ENCODE results near the gene PKHD1.
"Not testable (repeated sequence)": the region's sequence is repeated elsewhere in the genome, so short reads cannot be mapped to it uniquely, and the experiment has no call there.

Gene PKHD1

DNA sequence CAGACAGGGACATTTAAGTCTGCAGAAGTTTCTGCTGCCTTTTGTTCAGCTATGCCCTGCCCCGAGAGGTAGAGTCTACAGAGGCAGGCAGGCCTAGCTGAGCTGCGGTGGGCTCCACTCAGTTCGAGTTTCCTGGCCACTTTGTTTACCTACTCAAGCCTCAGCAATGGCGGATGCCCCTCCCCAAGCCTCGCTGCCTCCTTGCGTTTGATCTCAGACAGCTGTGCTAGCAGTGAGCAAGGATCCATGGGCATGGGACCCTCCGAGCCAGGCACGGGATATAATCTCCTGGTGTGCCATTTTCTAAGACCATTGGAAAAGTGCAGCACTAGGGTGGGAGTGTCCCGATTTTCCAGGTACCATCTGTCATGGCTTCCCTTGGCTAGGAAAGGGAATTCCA, 164.9 kb downstream of the PKHD1 start:
- DNase-seq, result not testable (repeated sequence)

DNA sequence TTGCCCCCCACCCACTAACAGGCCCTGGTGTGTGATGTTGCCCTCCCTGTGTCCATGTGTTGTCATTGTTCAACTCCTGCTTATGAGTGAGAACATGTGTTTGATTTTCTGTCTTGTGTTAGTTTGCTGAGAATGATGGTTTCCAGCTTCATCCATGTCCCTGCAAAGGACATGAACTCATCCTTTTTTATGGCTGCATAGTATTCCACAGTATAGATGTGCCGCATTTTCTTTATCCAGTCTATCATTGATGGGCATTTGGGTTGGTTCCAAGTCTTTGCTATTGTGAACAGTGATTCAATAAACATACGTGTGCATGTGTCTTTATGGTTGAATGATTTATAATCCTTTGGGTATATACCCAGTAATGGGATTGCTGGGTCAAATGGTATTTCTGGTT, 169.1 kb downstream of the PKHD1 start:
- DNase-seq, result not testable (repeated sequence)

DNA sequence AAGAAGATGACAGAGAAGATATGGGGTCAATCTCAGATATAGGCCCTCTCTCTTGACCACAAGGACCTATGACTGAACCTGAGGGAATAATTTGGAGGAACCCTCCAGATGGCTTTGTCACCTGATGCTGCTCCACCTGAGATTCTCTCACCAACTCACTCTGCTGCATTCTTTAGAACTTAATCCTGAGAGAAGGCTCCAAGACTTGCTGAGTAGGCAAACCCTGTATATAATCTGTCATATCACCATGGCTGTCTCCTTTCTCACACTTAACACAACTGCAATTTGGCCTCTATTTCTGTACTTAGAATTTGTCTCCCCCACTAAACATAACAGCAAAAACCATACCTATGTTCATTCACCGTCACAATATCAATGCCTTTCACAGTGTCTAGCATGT, 172.3 kb downstream of the PKHD1 start:
- no peak for DNase-seq

DNA sequence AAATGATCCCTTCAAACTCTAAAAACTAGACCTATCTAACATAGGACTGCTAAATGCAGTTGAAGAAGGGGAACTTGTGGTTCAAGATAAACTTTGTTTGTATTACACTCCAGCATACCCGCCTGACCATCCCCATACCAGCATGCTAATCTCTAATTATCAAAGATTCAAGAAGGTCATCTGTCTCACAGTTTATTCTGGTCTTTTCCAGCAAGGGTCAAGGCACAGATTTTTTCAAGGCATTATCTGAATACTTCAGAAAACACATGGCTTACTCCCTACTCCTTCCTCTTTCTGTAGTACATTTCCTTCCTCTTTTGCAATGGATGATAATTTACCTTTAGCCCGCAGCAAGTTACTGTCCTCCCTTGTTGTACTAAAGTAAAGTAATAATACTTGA, 174.1 kb downstream of the PKHD1 start:
- no peak for DNase-seq

DNA sequence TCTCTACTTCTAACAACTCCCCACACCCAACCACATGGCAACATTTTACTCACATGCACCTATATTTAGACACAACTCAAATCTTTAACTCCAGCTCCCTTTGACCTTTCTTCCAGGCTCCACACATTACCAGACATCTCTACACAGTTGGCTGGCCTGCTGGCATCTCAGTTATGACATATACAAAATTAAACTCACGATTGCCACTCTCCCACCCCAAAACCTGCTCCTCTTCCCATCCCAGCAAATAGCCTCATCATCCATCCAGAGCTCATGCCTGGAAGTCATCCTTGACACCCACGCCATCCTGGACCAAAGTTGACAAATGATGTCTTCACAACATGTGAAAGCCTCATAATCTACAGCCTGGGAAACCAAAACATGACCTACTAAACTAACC, 176.6 kb downstream of the PKHD1 start:
- DNase-seq, result no peak

DNA sequence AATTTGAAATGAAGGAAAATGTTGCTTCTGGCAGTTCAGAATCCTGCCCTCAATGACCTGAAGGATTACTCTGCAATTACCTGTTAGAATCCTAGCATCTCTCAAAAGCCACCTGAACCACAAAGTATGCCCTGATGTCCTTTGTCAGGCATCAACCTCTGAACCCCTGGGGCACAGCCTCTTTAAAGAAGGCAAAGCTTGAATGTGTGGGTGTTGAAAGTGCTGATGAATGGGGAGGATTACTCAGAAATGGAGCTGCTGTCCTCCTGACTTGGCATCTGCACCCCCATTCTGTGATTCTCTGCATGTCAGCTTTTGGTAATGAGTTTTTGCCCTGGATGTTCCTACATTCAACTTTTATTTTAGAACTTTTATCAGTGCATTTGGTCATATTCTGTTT, 179.2 kb downstream of the PKHD1 start:
- no peak for DNase-seq

DNA sequence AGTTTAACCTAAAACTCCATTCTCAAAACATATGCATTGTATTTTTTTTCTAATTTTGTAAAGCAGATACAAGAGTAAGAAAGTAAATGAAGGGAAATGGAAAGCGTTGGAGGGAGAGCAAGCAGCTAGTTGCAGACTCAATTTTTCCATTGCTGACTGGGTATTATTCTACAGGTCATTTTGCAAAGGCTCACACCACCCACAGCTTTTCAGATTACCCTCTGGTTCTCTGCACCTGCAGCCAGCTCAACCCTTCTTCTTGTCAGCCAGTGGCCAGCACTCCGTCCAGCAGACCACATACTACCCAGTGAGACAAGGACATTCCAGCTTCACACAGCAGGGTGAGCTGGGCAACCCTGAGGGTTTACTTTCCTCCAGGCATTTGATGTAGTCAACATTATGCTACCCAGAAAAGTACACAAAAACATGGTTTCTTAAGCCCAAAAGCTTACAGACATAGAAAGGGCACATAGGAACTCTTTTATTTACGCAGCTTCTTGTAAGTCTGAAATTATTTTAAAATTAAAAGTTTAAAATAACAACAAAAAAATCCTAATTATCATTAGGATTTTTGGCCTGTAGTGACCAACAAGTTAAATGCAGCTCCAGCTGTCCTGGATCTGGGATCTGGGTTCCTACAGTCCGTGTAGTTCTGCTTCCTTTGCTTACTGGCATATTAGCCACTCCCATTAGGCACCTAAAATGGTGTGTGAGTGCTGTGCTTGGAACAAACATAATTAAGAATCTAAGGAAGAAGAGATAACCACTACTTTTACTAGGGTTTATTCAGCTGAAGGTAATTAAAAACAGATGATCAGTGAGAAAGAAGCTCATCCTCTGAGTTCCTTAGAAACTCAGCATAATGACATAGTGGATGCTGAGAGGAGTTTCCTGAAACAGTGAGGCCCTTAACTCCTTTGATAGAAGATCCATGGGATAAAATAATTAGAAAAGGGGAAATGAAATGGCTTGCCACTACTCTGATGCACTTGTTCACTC, 185.3 kb downstream of the PKHD1 start:
- no peak for DNase-seq

DNA sequence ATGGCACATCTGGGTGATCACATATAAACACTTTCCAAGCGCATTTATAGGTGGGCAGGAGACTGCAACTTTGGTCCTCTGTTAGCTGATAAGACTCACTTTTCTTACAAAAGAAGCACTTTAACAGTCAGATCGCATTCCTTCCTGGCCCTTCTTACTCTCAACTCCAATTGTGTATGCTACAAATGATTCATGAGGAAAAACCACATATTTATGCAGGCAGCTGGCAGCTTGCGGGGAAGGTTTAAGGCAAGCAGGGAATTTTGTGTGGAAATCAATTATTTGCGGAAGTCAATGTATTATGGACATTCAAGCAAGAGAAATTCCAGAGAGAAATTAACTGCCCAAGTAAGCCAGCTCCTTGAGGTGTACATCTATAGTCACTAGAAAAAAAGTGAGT, 194.0 kb downstream of the PKHD1 start:
- DNase-seq, result no peak

DNA sequence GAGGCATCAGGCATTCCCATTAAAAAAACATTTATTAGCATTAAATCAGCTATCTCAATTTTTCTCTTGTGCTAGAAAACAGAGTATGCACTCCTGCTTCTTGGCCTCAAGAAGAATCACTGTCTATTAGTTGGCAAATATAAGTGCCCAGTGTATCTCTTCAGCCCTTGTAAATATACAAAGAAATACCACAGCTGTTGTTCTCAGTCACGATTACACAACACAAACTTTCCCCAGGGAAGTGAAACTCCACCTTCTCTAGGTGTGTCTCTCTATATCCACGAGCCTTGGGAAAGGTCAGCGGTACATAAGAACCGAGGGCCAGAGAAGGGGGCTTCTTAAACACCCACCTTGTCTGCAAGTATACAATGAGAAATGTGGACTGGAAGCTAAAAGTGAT, 194.7 kb downstream of the PKHD1 start:
- no peak for DNase-seq

DNA sequence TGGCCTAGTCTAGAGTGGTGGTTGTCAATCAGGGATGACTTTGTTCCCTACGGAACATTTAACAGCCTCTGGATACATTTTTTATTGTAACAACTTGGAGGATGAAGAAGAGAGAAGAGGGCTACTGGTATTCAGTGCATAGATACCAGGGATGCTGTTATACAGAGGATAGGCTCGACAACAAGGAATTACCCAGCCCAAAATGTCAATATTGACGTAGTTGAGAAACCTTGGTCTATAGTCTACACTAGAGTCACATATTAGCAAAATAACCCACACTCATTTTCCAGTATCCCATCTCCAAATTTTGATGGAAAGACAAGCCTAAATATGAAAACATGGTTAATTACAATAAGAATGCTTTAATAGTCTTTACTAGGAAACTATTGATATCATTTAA, 195.1 kb downstream of the PKHD1 start:
- no peak for DNase-seq

DNA sequence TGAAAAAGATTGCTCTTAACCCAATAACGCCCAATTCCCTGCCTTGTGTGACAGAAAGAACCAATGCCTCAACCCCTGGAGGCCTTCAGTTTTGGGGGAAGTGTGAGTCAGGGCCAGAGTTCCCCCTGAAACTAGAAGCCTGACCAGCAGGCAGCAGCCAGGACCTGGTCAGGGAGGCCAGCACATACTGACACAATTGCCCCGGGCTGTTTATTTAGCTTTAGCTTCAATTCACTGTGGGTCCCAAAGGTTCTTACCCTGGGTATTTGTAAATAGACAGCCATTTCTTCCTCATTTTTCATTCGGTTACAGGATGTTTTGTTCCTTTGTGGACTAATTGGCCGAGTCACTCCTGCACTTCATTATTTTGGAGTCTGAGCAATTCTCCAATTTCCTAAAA, 195.6 kb downstream of the PKHD1 start:
- DNase-seq, result no peak

DNA sequence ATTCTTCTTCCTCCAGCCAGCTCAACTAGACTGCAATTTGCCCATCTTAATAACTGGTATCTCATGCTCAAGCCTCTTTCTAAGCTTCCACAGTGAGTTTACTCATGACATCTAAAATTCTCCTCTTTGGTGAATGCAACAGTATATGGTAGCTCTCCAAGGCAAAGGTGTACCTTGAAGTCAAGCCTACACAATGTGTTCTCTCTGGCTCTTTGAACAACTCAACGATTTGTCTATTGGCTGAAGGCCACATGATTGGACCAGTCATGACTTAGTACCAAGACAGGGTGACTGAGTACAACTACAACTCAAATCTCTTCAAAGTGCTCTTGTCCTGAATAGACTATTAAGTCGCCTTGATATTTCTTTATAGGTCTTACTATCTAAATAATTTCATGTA, 199.6 kb downstream of the PKHD1 start:
- DNase-seq, result no peak

DNA sequence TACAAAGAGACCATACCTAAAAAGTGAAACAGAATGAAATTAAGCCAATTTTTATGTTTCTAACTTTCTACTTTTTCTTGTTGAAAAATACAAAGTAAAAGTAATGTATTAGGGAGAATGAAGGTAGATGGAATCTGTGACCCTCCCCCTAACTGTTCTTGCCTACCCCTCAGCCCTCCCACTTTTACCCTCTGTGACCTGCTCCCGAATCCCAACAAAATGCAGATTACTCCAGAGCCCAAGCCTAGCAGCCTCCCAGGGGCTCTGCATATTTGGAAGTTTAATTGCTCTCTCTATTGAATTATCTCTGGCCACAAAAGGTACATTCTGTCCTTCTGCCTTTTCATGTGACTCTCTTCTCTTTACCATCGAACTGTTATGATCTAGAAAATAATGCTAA, 201.5 kb downstream of the PKHD1 start:
- no peak for DNase-seq

DNA sequence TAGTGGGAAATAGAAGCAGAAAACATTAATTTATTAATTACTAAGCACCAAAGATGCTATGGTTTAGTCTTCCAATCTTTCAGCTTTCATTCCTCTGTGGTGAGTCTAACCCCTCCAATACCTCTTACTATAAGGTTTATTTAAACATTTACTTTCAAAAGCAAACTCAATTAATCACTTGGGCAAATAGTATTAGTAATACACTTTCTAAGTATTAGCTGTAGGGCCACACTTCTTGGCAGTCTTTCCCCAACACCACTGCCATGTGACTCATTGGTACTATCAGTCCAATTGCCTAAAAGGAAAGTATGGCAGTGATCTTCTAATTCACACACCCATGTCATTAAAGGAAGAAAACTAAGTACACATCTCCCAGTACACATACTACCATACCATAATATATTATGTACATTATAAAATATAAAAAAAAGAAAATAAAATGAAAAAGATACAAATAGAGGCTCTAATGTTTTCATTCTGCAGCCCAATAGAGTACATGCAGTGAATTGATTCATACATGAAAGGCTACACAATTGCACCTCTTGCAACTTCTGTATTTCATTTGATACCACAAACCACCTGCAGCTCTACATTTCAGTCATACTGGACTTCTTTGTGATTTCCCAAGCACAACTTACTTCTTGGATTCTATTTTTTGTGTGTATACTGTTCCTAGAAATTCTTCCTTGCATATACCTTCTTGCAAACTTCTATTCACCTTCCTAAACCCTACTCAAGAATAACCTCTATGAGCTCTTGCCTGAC, 218.6 kb downstream of the PKHD1 start:
- no peak for DNase-seq

DNA sequence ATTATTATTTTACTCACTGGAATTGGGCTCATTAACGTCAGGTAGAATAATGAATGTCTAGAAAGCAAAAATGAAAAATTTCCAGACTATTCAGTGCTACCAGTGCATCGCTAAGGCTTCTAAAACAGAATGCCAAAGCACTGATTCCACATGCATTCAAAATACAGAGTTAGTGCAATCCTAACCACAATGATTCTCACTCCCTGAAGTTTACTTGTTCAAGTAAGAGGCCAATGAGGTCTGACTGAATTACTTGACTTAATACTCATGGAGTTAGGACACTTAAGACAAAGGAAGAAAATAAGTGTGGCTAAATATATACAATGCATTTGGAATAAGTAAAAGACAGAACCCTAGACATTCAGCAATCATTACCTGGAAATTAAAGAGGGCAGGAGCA, 220.5 kb downstream of the PKHD1 start:
- DNase-seq, result no peak

DNA sequence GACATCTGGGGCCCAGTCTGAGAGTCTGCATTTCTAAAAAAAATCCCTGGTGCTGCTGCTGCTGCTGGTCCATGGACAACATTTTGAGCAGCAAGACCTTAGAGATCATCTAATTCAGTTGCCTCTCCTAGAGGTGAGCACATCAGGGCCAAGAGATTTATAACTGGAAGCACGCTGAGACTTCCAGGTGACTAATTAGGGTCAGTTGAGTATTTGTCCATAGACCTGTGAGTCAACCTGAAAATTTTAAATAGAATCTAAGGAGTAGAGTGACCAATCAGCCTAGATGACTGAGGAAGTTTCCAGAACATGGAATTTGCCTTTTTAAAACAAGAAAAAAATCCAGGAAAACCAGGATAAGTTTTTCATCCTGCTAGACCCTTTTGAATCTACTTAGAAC, 221.4 kb downstream of the PKHD1 start:
- no peak for DNase-seq

DNA sequence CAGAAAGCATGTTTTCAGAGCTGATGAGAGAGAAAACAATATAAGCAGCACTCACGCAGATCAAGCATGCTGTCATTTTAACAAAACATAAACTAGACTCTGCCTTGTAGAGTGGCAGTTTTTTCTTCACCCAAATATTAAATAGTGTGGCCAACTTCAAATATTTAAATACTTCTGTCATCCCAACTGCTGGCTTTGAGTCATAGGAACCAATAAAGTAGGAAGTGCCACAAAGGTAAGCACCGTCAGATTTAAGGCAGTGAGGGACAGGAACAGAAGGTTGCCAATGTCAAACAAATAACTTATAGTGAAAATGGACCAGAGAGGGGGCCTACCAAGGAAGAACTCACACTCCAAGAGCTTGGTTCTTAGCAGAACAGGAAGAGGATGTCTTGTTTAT, 222.2 kb downstream of the PKHD1 start:
- no peak for DNase-seq

DNA sequence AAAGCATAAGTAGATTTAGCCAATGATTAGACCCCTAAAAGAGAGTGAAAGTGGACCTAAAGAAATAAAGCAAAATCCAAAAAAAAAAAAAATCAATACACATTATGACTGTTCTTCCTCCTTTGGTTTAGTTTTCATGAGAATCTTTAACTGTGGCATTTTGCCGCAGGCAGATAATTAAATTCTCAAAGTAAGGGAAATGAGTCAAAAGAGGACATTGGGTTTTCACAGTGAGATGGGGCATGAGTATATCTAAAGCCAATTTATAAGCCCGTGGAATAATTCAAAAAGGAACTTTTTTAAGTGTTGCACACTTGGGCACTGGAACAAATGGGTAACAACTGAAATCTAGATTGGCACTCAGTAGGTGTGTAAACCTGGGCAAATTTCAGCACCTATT, 230.3 kb downstream of the PKHD1 start:
- DNase-seq, result no peak

DNA sequence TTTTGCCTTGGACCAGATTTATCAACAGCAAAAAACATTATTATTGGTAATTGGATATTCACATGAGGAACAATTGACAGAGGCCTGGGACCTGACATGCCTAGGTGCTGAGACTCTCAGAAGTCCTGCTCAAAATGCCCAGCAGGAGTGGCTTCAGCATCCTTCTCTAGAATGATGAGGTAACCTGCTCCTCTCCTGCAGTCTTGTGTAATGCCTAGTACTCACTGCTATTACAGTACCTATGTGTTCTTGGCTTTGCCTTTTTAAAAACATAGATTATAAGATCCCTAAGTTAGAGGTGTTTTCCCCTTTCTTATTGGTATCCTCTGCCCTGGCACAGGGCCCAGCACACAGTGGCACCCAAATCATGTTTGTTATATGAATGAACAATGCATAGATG, 230.9 kb downstream of the PKHD1 start:
- DNase-seq, result no peak

DNA sequence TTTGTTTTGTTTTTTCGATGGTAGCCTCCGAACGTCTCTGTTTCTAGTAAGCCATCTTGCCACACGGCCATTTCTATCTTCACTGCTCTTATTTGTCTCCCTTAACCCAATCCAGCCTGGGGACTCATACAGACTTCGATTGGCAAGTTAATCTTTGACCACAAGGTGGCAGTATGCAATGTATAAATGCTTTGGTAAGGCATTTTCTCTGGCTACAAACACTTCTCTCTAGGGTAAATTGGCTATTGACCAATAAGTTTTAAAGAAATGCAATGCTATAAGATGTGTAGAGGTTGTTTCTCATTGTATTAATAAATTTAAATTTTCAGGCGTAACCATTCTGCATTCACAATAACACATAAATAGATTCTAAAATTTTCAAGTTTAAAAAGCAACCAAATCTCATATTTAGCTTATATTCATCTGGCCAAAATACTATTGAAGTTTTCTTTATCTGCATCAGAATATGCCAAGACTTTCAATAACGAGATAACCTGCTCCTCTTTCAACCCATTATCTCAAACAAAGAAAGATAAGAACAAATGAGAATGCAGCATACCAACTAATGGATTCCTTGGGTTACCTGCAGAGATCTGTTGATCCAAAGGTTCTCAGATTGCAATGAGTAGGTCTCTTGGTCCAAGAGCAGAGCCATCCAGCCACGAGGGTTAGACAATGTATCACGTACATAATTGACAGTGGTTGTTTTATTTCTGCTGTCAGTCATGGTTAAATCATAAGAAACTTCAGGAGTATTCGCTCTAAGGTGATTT, 231.9 kb downstream of the PKHD1 start:
- DNase-seq, result peak; percentile 3

DNA sequence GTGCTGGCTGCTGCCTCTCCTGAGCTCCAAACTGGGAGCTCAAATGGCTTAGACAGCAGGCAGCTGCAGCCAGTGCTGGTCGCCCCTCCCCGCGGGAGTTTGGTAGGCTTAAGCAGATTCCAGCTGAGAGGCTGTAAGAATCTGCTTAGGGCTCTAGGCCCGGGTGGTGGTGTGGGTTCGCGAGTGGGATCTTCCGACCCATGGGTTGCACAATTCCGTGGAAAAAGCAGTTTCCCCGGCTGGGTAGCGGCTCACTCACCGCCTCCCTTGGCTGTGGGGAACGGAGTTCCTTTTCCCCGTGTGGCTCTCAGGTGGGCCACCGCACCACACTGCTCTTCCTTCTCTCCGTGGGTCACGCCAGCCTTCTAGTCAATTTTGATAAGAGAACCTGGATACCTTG, 232.5 kb downstream of the PKHD1 start:
- DNase-seq, result no peak

DNA sequence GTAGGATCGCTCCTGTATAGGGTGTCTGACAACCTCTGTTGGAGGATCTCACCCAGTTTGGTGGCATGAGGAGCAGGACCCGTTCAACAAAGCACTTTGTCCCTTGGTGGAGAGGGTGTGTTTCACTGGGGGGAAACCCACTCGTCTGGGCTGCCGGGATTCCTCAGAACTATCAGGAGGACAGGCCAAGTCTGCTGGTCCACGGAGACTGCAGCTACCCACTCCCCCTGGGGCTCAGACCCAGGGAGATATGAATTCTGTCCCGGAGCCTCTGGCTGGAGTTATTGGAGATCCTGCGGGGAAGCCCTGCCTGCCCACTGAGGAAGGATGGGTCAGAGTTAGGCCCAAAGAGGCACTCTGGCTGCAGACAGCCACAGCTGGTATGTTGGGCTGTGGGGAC, 233.1 kb downstream of the PKHD1 start:
- no peak for DNase-seq

DNA sequence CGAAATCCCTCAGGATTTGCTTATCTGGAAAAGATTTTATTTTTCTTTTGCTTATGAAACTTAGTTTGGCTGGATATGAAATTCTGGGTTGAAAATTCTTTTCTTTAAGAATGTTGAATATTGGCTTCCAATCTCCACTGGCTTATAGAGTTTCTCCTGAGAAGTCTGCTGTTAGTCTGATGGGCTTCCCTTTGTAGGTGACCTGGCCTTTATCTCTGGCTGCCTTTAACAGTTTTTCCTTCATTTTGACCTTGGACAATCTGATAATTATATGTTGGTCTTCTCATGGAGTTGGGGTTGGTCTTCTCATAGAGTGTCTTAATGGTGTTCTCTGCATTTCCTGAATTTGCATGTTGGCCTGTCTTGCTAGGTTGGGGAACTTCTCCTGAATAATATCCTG, 234.3 kb downstream of the PKHD1 start:
- DNase-seq, result not testable (repeated sequence)

Data from NCI-H2107 (cell line).